ENCODE data around the gene DNPEP. TPM values are rescaled to one million over a fixed set of nuclear protein-coding genes. Genes with fewer than 3 reads are reported as not detected.

Gene DNPEP
- total and polyA plus RNA-seq, 2 donors (not counting 1 experiment from before 2014, with no cell fraction given), result 82.6 to 91.7 TPM

DNA sequence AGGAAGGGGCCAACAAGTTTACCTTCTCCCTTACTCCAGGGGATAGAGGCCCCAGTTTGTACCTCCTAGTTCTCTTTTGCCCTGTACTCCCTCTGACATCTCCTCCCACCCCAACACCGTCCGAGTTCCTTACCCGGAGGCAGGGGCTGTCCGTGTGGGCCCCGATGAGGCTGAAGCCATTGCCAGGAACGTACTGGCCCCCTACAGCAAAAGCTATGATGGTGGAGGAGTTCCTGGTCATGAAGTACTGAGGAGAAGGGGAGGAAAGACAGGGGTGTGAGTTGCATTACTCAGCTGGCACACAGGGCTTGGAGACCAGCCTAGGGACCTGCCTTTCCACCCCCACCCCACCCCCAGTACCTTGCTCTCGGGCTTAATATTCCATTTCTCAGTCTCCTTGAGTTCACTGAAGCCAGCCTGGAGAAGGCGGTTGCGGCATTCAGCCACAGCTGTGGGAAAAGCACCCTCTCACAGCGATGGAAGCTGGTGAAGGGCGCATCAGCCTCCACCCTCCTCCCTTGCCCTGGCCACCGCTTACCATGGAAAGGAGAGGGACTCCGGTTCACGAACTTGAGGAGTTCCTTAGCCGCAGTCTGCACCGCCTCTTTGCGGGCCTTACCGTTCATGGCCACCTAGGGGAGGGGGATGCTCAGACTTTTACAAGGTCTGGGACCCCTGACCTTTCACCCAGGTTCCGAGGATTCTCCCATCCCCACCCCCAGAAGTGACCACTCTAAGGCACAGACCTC lies 1.0 kb downstream of the DNPEP start:
- no peaks in the 10 kb centered on the region for H3K27me3 ChIP-seq (replicated peaks in 1 of 4; ENCODE audit: control extremely low read depth in 1 of 4, control insufficient read depth in 3 of 4, insufficient read depth in 4 of 4, low read length in 3 of 4)
- H2AFZ ChIP-seq (ENCODE audit: insufficient read depth, low read depth, low read length, poor library complexity, severe bottlenecking), result peak overlapping the region; percentile 85
- ChIA-PET POLR2A (interaction anchor here (1.4 to 2.6 kb wide), 3 partner anchors 106 to 210 kb away, joined by 3 to 12 read pairs (median 10); partner anchors contain the start of genes CNPPD1 and GMPPA), CTCF (interaction anchor here (0.9 to 6.0 kb wide), 7 partner anchors 12 to 227 kb away, joined by 3 to 32 read pairs (median 4); partner anchors contain the start of genes DNAJB2 and ZFAND2B)
- H3K27me3 Mint-ChIP-seq, result no peaks in the 10 kb centered on the region
- H3K27ac ChIP-seq (ENCODE audit: low read length in 2 of 2), result peak overlapping the region; percentile 97
- intact Hi-C loops (cut with micrococcal nuclease), result loop anchor here (1.0 to 5.0 kb wide), 6 partner anchors 89 to 1169 kb away; partner anchors contain the start of genes ARPC2, CTDSP1 and NHEJ1
- TF ChIP-seq, protein P1, sequence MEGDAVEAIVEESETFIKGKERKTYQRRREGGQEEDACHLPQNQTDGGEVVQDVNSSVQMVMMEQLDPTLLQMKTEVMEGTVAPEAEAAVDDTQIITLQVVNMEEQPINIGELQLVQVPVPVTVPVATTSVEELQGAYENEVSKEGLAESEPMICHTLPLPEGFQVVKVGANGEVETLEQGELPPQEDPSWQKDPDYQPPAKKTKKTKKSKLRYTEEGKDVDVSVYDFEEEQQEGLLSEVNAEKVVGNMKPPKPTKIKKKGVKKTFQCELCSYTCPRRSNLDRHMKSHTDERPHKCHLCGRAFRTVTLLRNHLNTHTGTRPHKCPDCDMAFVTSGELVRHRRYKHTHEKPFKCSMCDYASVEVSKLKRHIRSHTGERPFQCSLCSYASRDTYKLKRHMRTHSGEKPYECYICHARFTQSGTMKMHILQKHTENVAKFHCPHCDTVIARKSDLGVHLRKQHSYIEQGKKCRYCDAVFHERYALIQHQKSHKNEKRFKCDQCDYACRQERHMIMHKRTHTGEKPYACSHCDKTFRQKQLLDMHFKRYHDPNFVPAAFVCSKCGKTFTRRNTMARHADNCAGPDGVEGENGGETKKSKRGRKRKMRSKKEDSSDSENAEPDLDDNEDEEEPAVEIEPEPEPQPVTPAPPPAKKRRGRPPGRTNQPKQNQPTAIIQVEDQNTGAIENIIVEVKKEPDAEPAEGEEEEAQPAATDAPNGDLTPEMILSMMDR (IDR thresholded peaks at IDR 0.05), result no peak
- TF ChIP-seq EZH2 (IDR thresholded peaks at IDR 0.05; ENCODE audit: borderline replicate concordance, insufficient read depth, low read depth, low read length, poor library complexity, severe bottlenecking), result no peak
- WGBS (ENCODE audit: insufficient coverage), result 33% methylated on average over 13 of the region's 19 CpGs
- peak overlapping the region; percentile 39 to 95 (median 86) for H3K4me3 ChIP-seq (ENCODE audit: control extremely low read depth in 1 of 5, extremely low read depth in 1 of 5, insufficient read depth in 1 of 5, low read depth in 2 of 5, low read length in 4 of 5)
- peak overlapping the region; percentile 95 for H3K4me3 Mint-ChIP-seq
- no peak for ATAC-seq (ENCODE audit: low read depth)
- peaks cover 0 to 44% of the 10 kb centered on the region in 2 experiments for H3K36me3 ChIP-seq (replicated peaks in 1 of 2; ENCODE audit: control extremely low read depth in 1 of 2, control insufficient read depth in 1 of 2, extremely low read depth in 1 of 2, insufficient read depth in 2 of 2, low read length in 1 of 2)
- peak overlapping the region; percentile 90 for H3K9ac ChIP-seq (ENCODE audit: low read length)
- peaks cover 13% of the 10 kb centered on the region for H3K4me1 Mint-ChIP-seq
- peaks cover 19% of the 10 kb centered on the region for H3K79me2 ChIP-seq (ENCODE audit: control insufficient read depth, insufficient read depth, low read length)
- peak overlapping the region; percentile 93 for H3K27ac Mint-ChIP-seq
- H4K20me1 ChIP-seq (ENCODE audit: control insufficient read depth, insufficient read depth, low read length, poor library complexity, severe bottlenecking), result no peaks in the 10 kb centered on the region
- peaks cover 15 to 18% of the 10 kb centered on the region in 2 donors for H3K4me1 ChIP-seq (ENCODE audit: control insufficient read depth in 2 of 2, insufficient read depth in 2 of 2, low read length in 2 of 2)
- H3K4me2 ChIP-seq (replicated peaks; ENCODE audit: low read depth, low read length, poor library complexity, severe bottlenecking), result peak overlapping the region; percentile 92
- no peak for DNase-seq
- no peaks in the 10 kb centered on the region for H3K9me3 ChIP-seq (ENCODE audit: control extremely low read depth in 1 of 3, control insufficient read depth in 2 of 3, insufficient read depth in 1 of 3, low read length in 2 of 3)
- H3K9me3 Mint-ChIP-seq (ENCODE audit: insufficient read depth), result no peaks in the 10 kb centered on the region

All from B cell (primary cell).